H1 (cell line): ENCODE data around the gene FMN2.

Experiments
- CTCF ChIP-seq, 3 experiments: IDR thresholded peaks; 1 replicate in 2 of 3; 2 replicates in 1 of 3; pipeline versions ENCODE4 v1.5.1 to v1.6.1; 2011; ENCODE audit warnings: low read length in 3 of 3, mild to moderate bottlenecking in 3 of 3, inconsistent platforms in 2 of 3, low read depth in 1 of 3, moderate library complexity in 1 of 3; ENCODE audit not compliant: insufficient read depth in 1 of 3; ENCODE audit errors: control extremely low read depth in 1 of 3
- JUND ChIP-seq: IDR thresholded peaks from 2 replicates; pipeline ENCODE4 v1.6.1; 2011; ENCODE audit warnings: mild to moderate bottlenecking, improper control_type of control experiment, low read length
- SUZ12 ChIP-seq: fragments of 200-600 bp; sonication (generic); IDR thresholded peaks from 2 replicates; pipeline ENCODE4 v1.6.1; 2012; ENCODE audit warnings: mild to moderate bottlenecking, inconsistent platforms, low read length, moderate library complexity, mixed read lengths

GRCh38 chr1:240074908-240075307 is 16.8 kb upstream of the FMN2 start:
- no peak for TF ChIP-seq SUZ12
- TF ChIP-seq CTCF (IDR thresholded peaks at IDR 0.05; ENCODE audit: control extremely low read depth in 1 of 3, insufficient read depth in 1 of 3, low read depth in 1 of 3, low read length in 3 of 3): no peak
- no peak for TF ChIP-seq JUND
